ENCODE results near the gene ZNF335. TPM values are rescaled to one million over a fixed set of nuclear protein-coding genes. Genes with fewer than 3 reads are reported as not detected.

The ZNF335 gene
- total and polyA plus RNA-seq, 2 of the 13 experiments (the other 11 are each of a cell fraction or from before 2014, with no cell fraction given), result 9.7 to 13.7 TPM

DNA sequence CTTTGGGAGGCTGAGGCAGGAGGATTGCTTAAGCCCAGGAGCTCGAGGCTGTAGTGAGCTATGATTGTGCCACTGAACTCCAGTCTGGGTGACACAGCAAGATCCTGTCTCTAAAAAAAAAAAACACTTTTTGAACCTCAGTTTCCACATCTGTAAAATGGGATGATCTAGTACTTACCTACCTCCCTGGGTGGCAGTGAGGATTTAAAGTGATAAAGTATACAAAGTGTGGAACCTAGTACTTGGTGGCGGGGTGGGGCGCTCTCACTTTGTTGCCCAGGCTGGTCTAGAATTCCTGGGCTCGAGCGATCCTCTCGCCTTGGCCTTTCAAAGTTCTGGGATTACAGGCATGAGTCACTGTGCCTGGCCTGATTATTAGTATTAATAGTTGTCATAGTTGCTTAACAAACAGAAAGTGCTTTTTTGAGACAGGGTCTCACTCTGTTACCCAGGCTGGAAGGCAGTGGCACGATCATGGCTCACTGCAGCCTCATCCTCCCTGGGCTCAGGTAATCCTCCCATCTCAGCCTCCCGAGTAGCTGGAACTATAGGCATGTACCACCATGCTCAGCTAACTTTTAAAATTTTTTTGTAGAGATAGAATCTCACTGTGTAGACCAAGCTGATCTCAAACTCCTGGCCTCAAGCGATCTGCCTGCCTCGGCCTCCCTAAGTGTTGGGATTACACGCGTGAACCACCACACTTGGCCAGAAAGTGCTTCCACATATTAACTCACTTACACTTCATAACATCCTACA is 53.0 kb downstream of the ZNF335 start (continued):
- no peak for TF ChIP-seq ZNF337 (CRISPR knock-in tag; IDR thresholded peaks at IDR 0.05; ENCODE audit: borderline replicate concordance, low read depth)
- no peak for TF ChIP-seq UBTF (CRISPR knock-in tag; IDR thresholded peaks at IDR 0.05)
- TF ChIP-seq MLLT10 (CRISPR knock-in tag; IDR thresholded peaks at IDR 0.05), result no peak
- TF ChIP-seq ZNF274 (CRISPR knock-in tag; IDR thresholded peaks at IDR 0.05), result no peak
- TF ChIP-seq ZNF652 (CRISPR knock-in tag; IDR thresholded peaks at IDR 0.05; ENCODE audit: borderline replicate concordance, low read depth), result no peak
- TF ChIP-seq XRCC5 (optimal IDR thresholded peaks at IDR 0.05; ENCODE audit: low read length), result no peak
- TF ChIP-seq ZNF790 (CRISPR knock-in tag; IDR thresholded peaks at IDR 0.05; ENCODE audit: borderline replicate concordance), result no peak
- TF ChIP-seq CHD4 (IDR thresholded peaks at IDR 0.05; ENCODE audit: borderline replicate concordance, low read length), result peak; percentile 99
- TF ChIP-seq EZH2 (conservative IDR thresholded peaks at IDR 0.05; ENCODE audit: low read depth, low read length), result no peak
- TF ChIP-seq TCF12 (IDR thresholded peaks at IDR 0.05), result no peak
- no peak for TF ChIP-seq TCF12 (CRISPR knock-in tag; IDR thresholded peaks at IDR 0.05)
- TF ChIP-seq, protein P1, sequence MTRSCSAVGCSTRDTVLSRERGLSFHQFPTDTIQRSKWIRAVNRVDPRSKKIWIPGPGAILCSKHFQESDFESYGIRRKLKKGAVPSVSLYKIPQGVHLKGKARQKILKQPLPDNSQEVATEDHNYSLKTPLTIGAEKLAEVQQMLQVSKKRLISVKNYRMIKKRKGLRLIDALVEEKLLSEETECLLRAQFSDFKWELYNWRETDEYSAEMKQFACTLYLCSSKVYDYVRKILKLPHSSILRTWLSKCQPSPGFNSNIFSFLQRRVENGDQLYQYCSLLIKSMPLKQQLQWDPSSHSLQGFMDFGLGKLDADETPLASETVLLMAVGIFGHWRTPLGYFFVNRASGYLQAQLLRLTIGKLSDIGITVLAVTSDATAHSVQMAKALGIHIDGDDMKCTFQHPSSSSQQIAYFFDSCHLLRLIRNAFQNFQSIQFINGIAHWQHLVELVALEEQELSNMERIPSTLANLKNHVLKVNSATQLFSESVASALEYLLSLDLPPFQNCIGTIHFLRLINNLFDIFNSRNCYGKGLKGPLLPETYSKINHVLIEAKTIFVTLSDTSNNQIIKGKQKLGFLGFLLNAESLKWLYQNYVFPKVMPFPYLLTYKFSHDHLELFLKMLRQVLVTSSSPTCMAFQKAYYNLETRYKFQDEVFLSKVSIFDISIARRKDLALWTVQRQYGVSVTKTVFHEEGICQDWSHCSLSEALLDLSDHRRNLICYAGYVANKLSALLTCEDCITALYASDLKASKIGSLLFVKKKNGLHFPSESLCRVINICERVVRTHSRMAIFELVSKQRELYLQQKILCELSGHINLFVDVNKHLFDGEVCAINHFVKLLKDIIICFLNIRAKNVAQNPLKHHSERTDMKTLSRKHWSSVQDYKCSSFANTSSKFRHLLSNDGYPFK (CRISPR knock-in tag; IDR thresholded peaks at IDR 0.05; ENCODE audit: borderline replicate concordance), result 0 out of 2 replicates have a peak, but pooled peaks have one; percentile 35
- TF ChIP-seq ZNF331 (CRISPR knock-in tag; IDR thresholded peaks at IDR 0.05), result no peak
- TF ChIP-seq PATZ1 (CRISPR knock-in tag; IDR thresholded peaks at IDR 0.05), result no peak
- TF ChIP-seq MAZ (IDR thresholded peaks at IDR 0.05; ENCODE audit: borderline replicate concordance, low read depth, low read length), result no peak
- TF ChIP-seq MAZ (CRISPR knock-in tag; IDR thresholded peaks at IDR 0.05; ENCODE audit: low read depth), result peak; percentile 50
- no peak for TF ChIP-seq ZBTB39 (CRISPR knock-in tag; IDR thresholded peaks at IDR 0.05)
- TF ChIP-seq SP5 (CRISPR knock-in tag; IDR thresholded peaks at IDR 0.05; ENCODE audit: borderline replicate concordance, low read depth), result no peak
- no peak for TF ChIP-seq NFRKB (IDR thresholded peaks at IDR 0.05)
- TF ChIP-seq RARG (CRISPR knock-in tag; IDR thresholded peaks at IDR 0.05; ENCODE audit: low read depth), result no peak
- no peak for TF ChIP-seq NFE2L1 (CRISPR knock-in tag; IDR thresholded peaks at IDR 0.05; ENCODE audit: borderline replicate concordance)
- TF ChIP-seq ZBTB21 (CRISPR knock-in tag; IDR thresholded peaks at IDR 0.05), result no peak

Data from HepG2 (cell line).